Lower lobe of right lung (tissue), 2 donors: ENCODE measurements around the gene TPO. TPM values are rescaled to one million over a fixed set of nuclear protein-coding genes. Genes with fewer than 3 reads are reported as not detected.

Source experiments
- ATAC-seq, 2 donors: fragments of 200-7000 bp; cut with Tn5 transposase; one replicate each; pipeline ENCODE4 v1.9.1; 2020 to 2022; ENCODE audit warnings: mild to moderate bottlenecking in 2 of 2, moderate library complexity in 2 of 2
- DNase-seq: peaks from one replicate; pipeline ENCODE4 v3.0.0-alpha.2; 2020
- H3K27ac ChIP-seq: fragments of 200-600 bp; one replicate; pipeline ENCODE4 v1.8.0; 2022
- H3K27me3 ChIP-seq: fragments of 200-600 bp; one replicate; pipeline ENCODE4 v1.8.0; 2022; ENCODE audit warnings: low read depth
- H3K36me3 ChIP-seq: fragments of 200-600 bp; one replicate; pipeline ENCODE4 v1.8.0; 2022; ENCODE audit warnings: mild to moderate bottlenecking
- H3K4me1 ChIP-seq: fragments of 200-600 bp; one replicate; pipeline ENCODE4 v1.8.0; 2022
- H3K4me3 ChIP-seq: fragments of 200-600 bp; one replicate; pipeline ENCODE4 v1.8.0; 2022; ENCODE audit warnings: mild to moderate bottlenecking
- H3K9me3 ChIP-seq: fragments of 200-600 bp; one replicate; pipeline ENCODE4 v1.8.0; 2022
- intact Hi-C: fragments of 100-400 bp; cut with DNase I; formaldehyde crosslinking; loops from one replicate; pipeline ENCODE4 v1.11.0; 2022
- total RNA-seq: library from RNA; stranded (reverse); fragmentation: NEBNext Ultra II Directional; extraction: Animal tissue kit (Norgen Biotek cat#: 25700); gene quantifications from one replicate; pipeline ENCODE4 v1.2.1, GENCODE V29; 2021
- TF ChIP-seq, protein P1 (sequence below): fragments of 200-600 bp; IDR thresholded peaks from one replicate; pipeline ENCODE4 v1.8.0; 2022; ENCODE audit warnings: antibody characterized with exemption, mild to moderate bottlenecking
- donor health status: DM: no; HTN: yes; CAD: no; lungs with severe emphysema.

The TPO gene
- total RNA-seq, 1 donor from 2014 or later = 0.21 TPM

DNA sequence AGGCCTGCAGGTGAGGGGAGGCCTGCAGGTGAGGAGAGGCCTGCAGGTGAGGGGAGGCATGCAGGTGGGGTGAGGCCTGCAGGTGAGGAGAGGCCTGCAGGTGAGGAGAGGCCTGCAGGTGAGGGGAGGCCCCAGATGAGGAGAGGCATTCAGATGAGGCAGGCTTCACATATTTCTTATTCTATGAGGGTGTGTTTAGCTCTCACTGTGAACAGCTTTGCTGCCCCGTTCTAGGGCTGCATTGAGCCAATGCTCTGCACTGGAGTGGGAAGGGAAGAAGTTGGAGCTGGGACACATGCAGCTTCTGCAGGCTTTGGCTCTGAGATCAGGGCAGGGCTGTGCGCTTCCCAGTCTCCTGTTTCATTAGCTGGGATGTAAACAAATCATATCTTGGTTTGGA, 19.5 kb downstream of the TPO start:
- no peaks in the 10 kb centered on the region for H3K9me3 ChIP-seq
- H3K4me1 ChIP-seq = no peaks in the 10 kb centered on the region
- H3K27ac ChIP-seq = no peak overlapping the region
- H3K36me3 ChIP-seq = no peaks in the 10 kb centered on the region
- no peak overlapping the region for H3K4me3 ChIP-seq
- DNase-seq (no peak), ATAC-seq (no peak)
- TF ChIP-seq, protein P1, sequence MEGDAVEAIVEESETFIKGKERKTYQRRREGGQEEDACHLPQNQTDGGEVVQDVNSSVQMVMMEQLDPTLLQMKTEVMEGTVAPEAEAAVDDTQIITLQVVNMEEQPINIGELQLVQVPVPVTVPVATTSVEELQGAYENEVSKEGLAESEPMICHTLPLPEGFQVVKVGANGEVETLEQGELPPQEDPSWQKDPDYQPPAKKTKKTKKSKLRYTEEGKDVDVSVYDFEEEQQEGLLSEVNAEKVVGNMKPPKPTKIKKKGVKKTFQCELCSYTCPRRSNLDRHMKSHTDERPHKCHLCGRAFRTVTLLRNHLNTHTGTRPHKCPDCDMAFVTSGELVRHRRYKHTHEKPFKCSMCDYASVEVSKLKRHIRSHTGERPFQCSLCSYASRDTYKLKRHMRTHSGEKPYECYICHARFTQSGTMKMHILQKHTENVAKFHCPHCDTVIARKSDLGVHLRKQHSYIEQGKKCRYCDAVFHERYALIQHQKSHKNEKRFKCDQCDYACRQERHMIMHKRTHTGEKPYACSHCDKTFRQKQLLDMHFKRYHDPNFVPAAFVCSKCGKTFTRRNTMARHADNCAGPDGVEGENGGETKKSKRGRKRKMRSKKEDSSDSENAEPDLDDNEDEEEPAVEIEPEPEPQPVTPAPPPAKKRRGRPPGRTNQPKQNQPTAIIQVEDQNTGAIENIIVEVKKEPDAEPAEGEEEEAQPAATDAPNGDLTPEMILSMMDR = no peak
- intact Hi-C loops = no loop called here
- H3K27me3 ChIP-seq = no peaks in the 10 kb centered on the region

DNA sequence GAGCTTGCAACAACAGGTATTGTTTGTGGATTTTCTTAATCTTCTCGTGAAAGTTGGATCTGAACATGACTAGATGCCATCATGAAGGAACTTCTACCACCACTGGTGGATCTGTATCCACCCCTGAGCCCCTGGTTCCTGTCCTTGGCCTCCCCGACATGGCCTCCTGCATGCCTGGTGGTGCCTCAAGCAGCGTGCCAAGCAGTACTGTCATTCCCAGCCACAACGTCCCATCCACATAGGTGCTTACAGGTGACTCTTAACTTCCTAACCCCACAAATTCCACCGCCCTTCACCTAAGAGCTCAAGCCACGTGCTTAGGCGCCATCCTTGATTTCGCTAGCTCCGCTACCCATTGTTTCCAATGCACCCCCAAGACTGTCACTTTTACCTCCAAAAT, 23.1 kb downstream of the TPO start:
- TF ChIP-seq, protein P1 = no peak
- no peaks in the 10 kb centered on the region for H3K36me3 ChIP-seq

GRCh38 chr2:1437101-1437500, 23.8 kb downstream of the TPO start:
- no peak overlapping the region for H3K27ac ChIP-seq
- H3K36me3 ChIP-seq = no peaks in the 10 kb centered on the region
- H3K27me3 ChIP-seq = no peaks in the 10 kb centered on the region
- ATAC-seq = no peak
- no peak for DNase-seq
- no peaks in the 10 kb centered on the region for H3K4me1 ChIP-seq
- no peaks in the 10 kb centered on the region for H3K9me3 ChIP-seq
- intact Hi-C loops = no loop called here
- no peak overlapping the region for H3K4me3 ChIP-seq
- TF ChIP-seq, protein P1 = no peak

More for the DNA sequence above, 23.1 kb downstream of the TPO start:
- Histone ChIP-seq H3K27me3 (no peaks in the 10 kb centered on the region), H3K9me3 (no peaks in the 10 kb centered on the region), H3K27ac (no peak overlapping the region), H3K4me1 (no peaks in the 10 kb centered on the region), H3K4me3 (no peak overlapping the region)
- no peak for DNase-seq
- ATAC-seq = no peak
- intact Hi-C loops = no loop called here

DNA sequence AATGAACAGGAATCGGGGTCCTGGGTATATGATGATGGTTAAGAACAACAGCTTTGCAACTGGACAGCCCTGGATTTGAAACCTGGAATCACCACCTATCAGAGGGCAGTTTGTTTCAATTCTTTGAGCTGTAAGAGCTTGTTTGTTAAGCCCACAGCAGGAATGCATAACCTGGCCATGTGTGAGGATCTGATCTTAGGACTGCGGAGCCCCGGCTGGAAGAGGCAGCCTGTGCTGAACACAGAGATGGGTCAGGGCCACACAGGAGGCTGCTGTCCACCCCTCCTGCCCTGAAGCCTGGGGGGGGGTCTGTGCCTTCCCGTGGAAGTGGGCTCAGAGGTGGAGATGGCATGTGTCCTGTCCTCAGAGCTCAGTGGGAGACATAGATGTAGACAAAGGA, 24.3 kb downstream of the TPO start:
- Histone ChIP-seq H3K27ac (no peak overlapping the region), H3K36me3 (no peaks in the 10 kb centered on the region), H3K9me3 (no peaks in the 10 kb centered on the region), H3K4me3 (no peak overlapping the region), H3K27me3 (no peaks in the 10 kb centered on the region), H3K4me1 (no peaks in the 10 kb centered on the region)
- TF ChIP-seq, protein P1 = no peak
- intact Hi-C loops = no loop called here
- DNase-seq (no peak), ATAC-seq (no peak)

DNA sequence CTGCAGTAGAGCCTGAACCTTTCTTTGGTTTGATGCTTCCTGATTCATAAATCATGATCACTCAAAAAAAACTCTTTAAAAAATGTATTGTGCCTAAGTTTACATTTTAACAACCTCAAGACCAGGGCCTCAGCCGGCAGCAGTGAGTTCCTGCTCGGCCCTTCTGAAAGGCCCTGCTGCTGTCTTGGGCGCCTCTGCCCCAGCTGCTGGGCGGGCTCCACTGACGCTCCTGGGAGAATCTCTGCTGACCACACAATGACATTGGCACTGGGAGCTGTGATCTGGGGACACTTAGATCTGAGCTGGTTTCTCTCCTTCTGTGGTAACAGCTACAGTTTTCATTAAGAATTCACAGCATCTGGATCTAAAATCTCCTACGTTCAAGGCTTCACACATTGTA, 25.7 kb downstream of the TPO start:
- no peaks in the 10 kb centered on the region for H3K36me3 ChIP-seq
- H3K9me3 ChIP-seq = no peaks in the 10 kb centered on the region
- intact Hi-C loops = no loop called here
- H3K4me3 ChIP-seq = no peak overlapping the region
- TF ChIP-seq, protein P1 = no peak
- no peak for ATAC-seq
- H3K27ac ChIP-seq = no peak overlapping the region
- no peak for DNase-seq
- no peaks in the 10 kb centered on the region for H3K27me3 ChIP-seq
- no peaks in the 10 kb centered on the region for H3K4me1 ChIP-seq

GRCh38 chr2:1440581-1440980, 27.3 kb downstream of the TPO start:
- Histone ChIP-seq H3K4me1 (no peaks in the 10 kb centered on the region), H3K9me3 (no peaks in the 10 kb centered on the region), H3K27me3 (no peaks in the 10 kb centered on the region), H3K4me3 (no peak overlapping the region), H3K36me3 (no peaks in the 10 kb centered on the region), H3K27ac (no peak overlapping the region)
- TF ChIP-seq, protein P1 = no peak
- intact Hi-C loops = no loop called here
- ATAC-seq (no peak), DNase-seq (no peak)
